Neural cell (in vitro differentiated cells): ENCODE results near the gene PCDHGC5.

Source experiments
- EZH2 ChIP-seq: fragments of 200-600, 300-800 bp; shearing (Covaris generic), sonication (generic); IDR thresholded peaks from 2 replicates; pipeline ENCODE4 v1.6.1; 2014; ENCODE audit warnings: antibody characterized with exemption, low read length, borderline replicate concordance, mild to moderate bottlenecking; ENCODE audit not compliant: insufficient read depth, poor library complexity, severe bottlenecking
- TF ChIP-seq, protein P1 (sequence below): IDR thresholded peaks from 2 replicates; pipeline ENCODE4 v1.6.1; 2012; ENCODE audit warnings: borderline replicate concordance

DNA sequence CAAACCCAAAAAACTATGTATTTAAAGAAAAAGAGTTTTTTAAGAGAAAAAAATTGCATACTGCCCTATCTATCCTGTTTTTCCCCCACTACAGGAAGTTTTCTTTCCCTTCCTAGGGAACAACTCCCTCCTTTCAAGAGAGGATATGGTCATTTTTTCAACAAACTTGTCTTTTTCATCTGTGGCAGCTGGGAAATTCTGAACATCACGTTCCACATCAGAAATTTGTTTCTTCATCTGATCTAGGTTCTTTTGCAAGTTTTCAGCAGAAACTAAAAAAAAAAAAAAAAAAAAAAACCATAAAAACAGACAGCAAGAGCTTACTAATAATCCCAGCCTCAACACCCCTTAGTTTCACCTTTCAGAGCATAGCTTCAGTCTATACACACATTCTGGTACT, 38.5 kb downstream of the PCDHGC5 start:
- no peak for TF ChIP-seq EZH2
- TF ChIP-seq, protein P1, sequence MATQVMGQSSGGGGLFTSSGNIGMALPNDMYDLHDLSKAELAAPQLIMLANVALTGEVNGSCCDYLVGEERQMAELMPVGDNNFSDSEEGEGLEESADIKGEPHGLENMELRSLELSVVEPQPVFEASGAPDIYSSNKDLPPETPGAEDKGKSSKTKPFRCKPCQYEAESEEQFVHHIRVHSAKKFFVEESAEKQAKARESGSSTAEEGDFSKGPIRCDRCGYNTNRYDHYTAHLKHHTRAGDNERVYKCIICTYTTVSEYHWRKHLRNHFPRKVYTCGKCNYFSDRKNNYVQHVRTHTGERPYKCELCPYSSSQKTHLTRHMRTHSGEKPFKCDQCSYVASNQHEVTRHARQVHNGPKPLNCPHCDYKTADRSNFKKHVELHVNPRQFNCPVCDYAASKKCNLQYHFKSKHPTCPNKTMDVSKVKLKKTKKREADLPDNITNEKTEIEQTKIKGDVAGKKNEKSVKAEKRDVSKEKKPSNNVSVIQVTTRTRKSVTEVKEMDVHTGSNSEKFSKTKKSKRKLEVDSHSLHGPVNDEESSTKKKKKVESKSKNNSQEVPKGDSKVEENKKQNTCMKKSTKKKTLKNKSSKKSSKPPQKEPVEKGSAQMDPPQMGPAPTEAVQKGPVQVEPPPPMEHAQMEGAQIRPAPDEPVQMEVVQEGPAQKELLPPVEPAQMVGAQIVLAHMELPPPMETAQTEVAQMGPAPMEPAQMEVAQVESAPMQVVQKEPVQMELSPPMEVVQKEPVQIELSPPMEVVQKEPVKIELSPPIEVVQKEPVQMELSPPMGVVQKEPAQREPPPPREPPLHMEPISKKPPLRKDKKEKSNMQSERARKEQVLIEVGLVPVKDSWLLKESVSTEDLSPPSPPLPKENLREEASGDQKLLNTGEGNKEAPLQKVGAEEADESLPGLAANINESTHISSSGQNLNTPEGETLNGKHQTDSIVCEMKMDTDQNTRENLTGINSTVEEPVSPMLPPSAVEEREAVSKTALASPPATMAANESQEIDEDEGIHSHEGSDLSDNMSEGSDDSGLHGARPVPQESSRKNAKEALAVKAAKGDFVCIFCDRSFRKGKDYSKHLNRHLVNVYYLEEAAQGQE = no peak
